Measurements from ENCODE around the gene INPP5F.

INPP5F gene

DNA sequence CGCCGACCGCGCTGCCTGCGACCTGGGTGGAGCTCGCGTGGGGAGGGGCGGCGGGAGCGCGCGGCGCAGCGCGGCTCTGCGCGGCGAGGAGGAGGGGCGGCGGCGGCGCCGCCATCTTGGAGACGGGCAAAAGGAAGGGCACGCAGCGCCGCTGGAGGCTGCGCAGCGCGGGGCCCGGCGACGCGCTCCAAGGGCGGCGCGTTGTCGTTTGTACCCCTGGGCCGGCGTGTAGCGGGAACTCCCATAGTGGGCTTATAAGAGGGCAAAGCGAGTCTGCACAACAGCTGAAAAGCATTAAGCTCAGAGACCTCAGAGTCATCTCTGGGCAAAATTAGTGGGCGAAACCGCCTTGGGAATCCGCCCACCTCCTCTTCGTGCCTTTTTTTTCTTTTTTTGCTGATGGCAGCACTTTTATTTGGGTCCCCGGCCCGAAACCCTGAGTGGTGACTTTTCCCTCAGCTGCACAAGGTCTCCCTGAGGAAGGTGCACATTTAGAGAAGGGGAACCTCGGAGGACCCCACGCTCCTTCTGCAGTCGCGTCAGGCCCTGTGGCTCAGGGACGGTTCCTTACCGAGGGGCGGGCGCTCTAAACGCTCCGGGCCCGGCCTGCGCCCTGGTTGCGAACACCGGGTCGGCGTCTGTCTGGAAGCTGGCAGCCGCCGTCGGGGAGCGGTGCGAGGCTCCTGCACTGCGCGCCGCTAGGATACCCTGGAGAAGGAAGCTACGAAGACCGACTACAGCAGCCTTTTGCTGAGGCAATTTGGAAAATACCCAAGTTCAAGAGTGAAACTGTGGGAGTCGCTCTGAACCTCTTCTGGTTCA lies 147.2 kb downstream of the INPP5F start:
- peak; percentile 78 for DNase-seq

DNA sequence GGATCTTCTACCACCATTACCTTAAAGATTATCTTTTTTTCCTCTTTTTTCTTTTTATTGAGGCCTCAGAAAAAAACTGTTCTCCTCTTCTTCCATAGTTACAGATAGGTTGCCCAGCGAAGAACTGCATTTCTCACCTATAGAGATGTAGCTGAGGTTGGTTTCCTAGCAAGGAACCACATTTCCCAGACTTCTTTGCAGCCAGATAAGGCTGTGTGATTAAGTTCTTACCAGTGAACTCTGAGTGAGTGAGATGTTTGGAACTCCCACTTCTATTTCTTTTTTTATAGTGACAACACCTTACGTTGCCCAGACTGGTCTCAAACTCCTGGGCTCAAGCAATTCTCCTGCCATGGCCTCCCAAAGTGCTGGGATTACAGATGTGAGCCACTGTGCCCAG lies 152.7 kb downstream of the INPP5F start:
- DNase-seq: no peak
